ENCODE results near the gene BOK.

Gene BOK

GRCh38 chr2:241599615-241600014 is 41.1 kb downstream of the BOK start:
- DNase-seq (ENCODE audit: low read depth, low spot score), result no peak

- no peak for DNase-seq (ENCODE audit: low read depth, low spot score)
Observed at GRCh38 chr2:241601841-241602240, 43.3 kb downstream of the BOK start.

GRCh38 chr2:241602720-241603119 is 44.2 kb downstream of the BOK start:
- DNase-seq (ENCODE audit: low read depth, low spot score), result no peak

GRCh38 chr2:241603686-241604085 is 45.1 kb downstream of the BOK start:
- DNase-seq (ENCODE audit: low read depth, low spot score), result no peak

GRCh38 chr2:241606186-241606585 is 47.6 kb downstream of the BOK start:
- DNase-seq (ENCODE audit: low read depth, low spot score), result no peak

GRCh38 chr2:241607162-241607885 is 48.8 kb downstream of the BOK start:
- DNase-seq (ENCODE audit: low read depth, low spot score), result no peak

- no peak for DNase-seq (ENCODE audit: low read depth, low spot score)
Observed at GRCh38 chr2:241608881-241609280, 50.3 kb downstream of the BOK start.

GRCh38 chr2:241609859-241610793 is 51.6 kb downstream of the BOK start:
- no peak for DNase-seq (ENCODE audit: low read depth, low spot score)

- no peak for DNase-seq (ENCODE audit: low read depth, low spot score)
Observed at GRCh38 chr2:241611062-241611461, 52.5 kb downstream of the BOK start.

GRCh38 chr2:241612156-241613016 is 53.8 kb downstream of the BOK start:
- DNase-seq (ENCODE audit: low read depth, low spot score), result no peak

- no peak for DNase-seq (ENCODE audit: low read depth, low spot score)
Observed at GRCh38 chr2:241613017-241613780, 54.7 kb downstream of the BOK start.

- no peak for DNase-seq (ENCODE audit: low read depth, low spot score)
Observed at GRCh38 chr2:241615041-241615440, 56.5 kb downstream of the BOK start.

- DNase-seq (ENCODE audit: low read depth, low spot score), result no peak
Observed at GRCh38 chr2:241615522-241616052, 57.0 kb downstream of the BOK start.

GRCh38 chr2:241616168-241617125 is 57.9 kb downstream of the BOK start:
- DNase-seq (ENCODE audit: low read depth, low spot score), result no peak

GRCh38 chr2:241617431-241618154 is 59.0 kb downstream of the BOK start:
- no peak for DNase-seq (ENCODE audit: low read depth, low spot score)

GRCh38 chr2:241618296-241618805 is 59.8 kb downstream of the BOK start:
- no peak for DNase-seq (ENCODE audit: low read depth, low spot score)

- DNase-seq (ENCODE audit: low read depth, low spot score), result no peak
Observed at GRCh38 chr2:241618829-241619228, 60.3 kb downstream of the BOK start.

GRCh38 chr2:241619597-241620418 is 61.3 kb downstream of the BOK start:
- DNase-seq (ENCODE audit: low read depth, low spot score), result no peak

Data from brain pericyte (primary cell).